Stimulated activated CD8-positive, alpha-beta memory T cell treated with anti-CD3 and anti-CD28 coated beads, Interleukin-7, amount 100 ng/mL, for 1 hour (primary cell): ENCODE data around the gene HSPH1.
"Not testable (repeated sequence)": the region's sequence is repeated elsewhere in the genome, so short reads cannot be mapped to it uniquely, and the experiment has no call there.

Experiments
- DNase-seq, 2 donors: peaks; one replicate each; pipeline ENCODE4 v3.0.0-alpha.2; 2020; ENCODE audit warnings: low read depth in 2 of 2

HSPH1 gene

GRCh38 chr13:31177813-31178495, 16.2 kb upstream of the HSPH1 start:
- not testable (repeated sequence) for DNase-seq

GRCh38 chr13:31175847-31176532, 14.3 kb upstream of the HSPH1 start:
- no peak for DNase-seq

GRCh38 chr13:31174018-31174417, 12.3 kb upstream of the HSPH1 start:
- DNase-seq: no peak

GRCh38 chr13:31172535-31172934, 10.8 kb upstream of the HSPH1 start:
- DNase-seq: no peak

GRCh38 chr13:31172001-31172400, 10.3 kb upstream of the HSPH1 start:
- DNase-seq: no peak

GRCh38 chr13:31168736-31169135, 7.0 kb upstream of the HSPH1 start:
- DNase-seq: no peak

GRCh38 chr13:31168166-31168565, 6.5 kb upstream of the HSPH1 start:
- no peak for DNase-seq

GRCh38 chr13:31167490-31167889, 5.8 kb upstream of the HSPH1 start:
- no peak for DNase-seq

GRCh38 chr13:31166591-31166990, 4.9 kb upstream of the HSPH1 start:
- no peak for DNase-seq

GRCh38 chr13:31162151-31163008, 676 bp upstream of the HSPH1 start:
- DNase-seq: peak; percentile 86 to 89

GRCh38 chr13:31160857-31161556, 697 bp downstream of the HSPH1 start:
- DNase-seq: peak; percentile 21 to 37

- no peak for DNase-seq
Measured at GRCh38 chr13:31159306-31159705, 2.4 kb downstream of the HSPH1 start.

- no peak for DNase-seq
Measured at GRCh38 chr13:31154939-31155338, 6.8 kb downstream of the HSPH1 start.

GRCh38 chr13:31151837-31152236, 9.9 kb downstream of the HSPH1 start:
- DNase-seq: no peak

GRCh38 chr13:31150315-31150985, 11.3 kb downstream of the HSPH1 start:
- DNase-seq: no peak

GRCh38 chr13:31149604-31150003, 12.1 kb downstream of the HSPH1 start:
- no peak for DNase-seq

- DNase-seq: no peak
Measured at GRCh38 chr13:31145417-31145816, 16.3 kb downstream of the HSPH1 start.

- DNase-seq: no peak
Measured at GRCh38 chr13:31138515-31138914, 23.2 kb downstream of the HSPH1 start.

GRCh38 chr13:31136724-31137123, 25.0 kb downstream of the HSPH1 start:
- no peak for DNase-seq

- DNase-seq: no peak
Measured at GRCh38 chr13:31134039-31134711, 27.5 kb downstream of the HSPH1 start.

GRCh38 chr13:31133621-31134020, 28.1 kb downstream of the HSPH1 start:
- no peak for DNase-seq
